8988T (cell line): ENCODE data around the gene PLA2R1.

Experiments used
- DNase-seq: peaks from one replicate; pipeline ENCODE4 v3.0.0; 2011

The PLA2R1 gene

DNA sequence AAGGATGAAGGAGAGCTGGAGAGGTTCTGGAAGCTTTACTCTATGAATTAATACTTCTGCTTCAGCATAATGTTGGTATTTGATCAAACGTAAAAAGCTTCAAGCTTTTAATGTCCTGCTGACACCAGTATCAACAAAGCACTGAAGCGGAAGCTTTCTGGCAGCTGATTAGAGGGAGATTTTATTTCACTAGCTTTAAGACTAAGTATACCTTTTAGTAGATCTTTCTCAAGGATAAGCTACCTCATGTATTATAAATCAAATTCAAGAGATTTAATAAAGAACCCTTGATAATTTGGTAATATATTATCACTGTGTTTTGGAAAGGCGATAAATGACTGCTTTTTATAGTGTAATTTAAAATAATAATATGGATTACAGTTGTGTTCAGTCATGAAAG is 136.4 kb downstream of the PLA2R1 start:
- DNase-seq = no peak

DNA sequence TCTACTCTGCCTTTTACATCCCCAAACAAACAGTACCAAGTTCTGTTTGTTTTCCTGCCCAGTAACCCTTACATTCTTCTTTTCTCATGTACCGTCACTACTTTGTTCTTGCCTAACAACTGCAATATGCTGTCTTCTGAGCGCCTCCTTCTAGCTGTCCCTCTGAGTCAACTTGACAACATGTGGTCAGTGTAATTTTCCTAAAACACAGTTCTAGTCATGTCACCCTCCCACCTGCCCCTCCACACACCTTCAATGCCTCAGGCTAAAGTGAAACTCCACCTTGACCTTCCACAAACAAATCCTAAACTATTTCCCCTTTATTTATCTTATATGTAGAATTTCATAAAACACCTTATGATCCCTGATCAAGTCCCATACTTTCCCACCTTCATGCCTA is 139.9 kb downstream of the PLA2R1 start:
- DNase-seq = no peak

DNA sequence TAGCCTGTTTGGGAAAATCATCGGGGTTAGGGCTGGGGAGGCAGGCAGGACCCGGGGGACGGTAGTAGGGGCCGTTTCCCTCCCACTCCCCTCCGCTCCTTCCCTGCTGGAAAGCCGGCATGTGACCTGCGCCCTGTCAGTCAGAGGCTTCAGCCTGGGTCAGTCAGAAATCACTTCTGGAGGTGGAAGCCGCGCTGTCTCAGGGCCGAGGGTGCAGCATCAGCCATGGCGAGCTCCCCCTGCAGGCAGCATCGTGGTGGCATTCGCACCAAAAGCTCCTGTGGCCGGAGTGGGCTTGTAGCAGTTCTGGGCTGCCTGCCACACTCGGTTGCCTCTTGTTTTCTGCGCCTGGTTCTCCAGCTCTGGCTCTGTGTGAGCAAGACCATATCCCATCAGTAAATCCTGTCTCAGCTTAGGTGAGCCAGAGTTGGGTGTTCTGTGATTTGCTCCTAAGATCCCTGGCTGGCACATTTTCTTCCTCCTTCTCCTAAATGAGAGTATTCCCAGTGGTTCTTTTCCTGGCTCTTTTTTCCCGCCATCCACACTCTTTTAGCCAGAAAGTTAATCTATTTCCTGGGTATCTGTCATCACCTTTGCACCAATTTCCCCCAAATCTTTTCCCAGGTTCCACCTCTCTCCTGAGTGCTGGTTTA is 140.5 kb downstream of the PLA2R1 start:
- DNase-seq = peak; percentile 39

DNA sequence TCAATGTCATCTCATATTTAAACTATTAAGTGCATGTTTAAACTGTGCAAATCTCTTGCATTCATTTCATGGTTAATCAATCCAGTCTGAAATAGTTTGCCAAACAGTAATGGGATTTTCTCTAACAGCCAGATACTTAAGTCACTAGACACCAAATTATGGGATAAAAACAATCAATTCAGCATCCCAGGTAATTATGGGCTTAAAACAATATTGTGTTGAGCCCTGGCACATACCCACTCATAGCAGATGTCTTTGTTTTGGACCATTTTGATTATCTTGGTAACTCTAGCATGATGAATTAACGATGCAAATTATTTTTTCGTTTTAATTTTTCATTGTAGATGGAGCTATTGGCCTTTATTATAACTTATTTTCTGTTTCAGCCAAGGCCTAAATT is 145.9 kb downstream of the PLA2R1 start:
- DNase-seq = no peak

DNA sequence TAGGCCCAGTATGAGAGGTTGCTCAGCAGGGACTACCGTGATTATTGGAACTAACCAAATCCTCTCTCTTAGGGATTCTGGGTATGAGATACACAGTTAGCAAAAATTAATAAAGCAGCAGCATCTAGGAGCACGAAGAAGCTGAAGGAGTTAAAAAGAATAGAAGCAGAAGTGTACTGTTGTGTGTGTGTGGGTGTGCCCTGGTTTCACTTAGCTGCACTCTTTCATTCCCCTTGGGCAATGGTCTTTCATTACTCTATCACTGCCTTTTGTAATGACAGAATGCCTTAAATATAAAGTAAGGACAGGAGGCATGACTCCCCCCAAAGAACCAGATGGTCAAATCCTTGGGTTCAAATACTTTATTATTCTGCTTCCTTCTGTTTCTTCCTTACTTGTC is 148.5 kb downstream of the PLA2R1 start:
- no peak for DNase-seq

DNA sequence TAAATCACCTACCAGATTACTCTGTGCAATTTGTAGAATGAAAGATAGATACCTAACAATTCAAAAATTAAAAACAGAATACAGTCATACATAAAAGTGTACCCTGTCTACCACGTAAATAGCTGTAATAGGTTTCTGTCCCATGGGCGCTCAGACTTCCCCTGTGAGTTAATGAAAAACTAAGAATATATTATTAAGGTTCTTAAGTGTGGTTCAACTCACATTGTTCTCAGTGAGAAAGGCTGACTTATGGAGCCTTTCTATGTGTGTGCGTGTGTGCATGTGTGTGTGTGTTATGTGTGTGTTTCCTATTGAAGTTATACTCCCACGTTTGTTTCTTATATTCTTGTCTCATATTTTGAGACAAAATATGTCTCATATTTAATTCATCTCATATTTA is 149.8 kb downstream of the PLA2R1 start:
- DNase-seq = no peak

DNA sequence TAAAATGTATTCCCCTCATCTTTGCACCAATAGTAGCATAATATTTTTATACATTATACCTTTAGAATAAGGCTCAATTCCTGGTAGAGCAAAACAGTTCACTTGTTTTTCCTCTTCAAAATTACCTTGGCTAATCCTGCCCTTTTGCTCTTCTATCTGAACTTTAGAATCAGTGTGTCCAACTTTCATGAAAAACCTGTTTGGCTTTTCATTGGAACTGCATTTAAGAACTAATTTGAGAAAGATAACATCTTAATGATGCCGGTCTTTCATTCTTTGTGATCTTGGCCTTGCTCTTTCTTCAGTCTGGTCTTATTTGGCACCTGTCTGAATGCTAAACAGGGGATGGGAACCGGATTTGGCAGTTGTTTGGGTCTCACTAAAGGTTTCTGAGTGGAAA is 151.5 kb downstream of the PLA2R1 start:
- no peak for DNase-seq

DNA sequence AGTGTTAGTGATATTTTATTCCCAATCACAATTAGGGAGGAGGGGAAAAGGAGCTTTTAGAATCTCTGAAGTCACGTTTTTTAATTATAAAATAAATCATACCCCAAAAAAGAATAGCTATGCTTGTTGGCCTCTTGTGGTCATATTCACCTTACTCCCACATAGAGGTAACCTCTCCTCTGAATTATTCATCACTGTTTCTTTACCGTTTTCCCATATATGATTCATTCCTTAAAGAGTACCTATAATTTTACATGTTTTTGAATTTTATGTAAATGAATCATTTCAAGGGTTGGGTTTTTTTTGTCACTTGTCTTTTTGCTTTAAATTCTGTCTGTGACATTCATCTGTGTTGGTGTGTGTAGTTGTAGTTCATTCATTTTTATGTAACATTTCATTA is 153.8 kb downstream of the PLA2R1 start:
- no peak for DNase-seq

DNA sequence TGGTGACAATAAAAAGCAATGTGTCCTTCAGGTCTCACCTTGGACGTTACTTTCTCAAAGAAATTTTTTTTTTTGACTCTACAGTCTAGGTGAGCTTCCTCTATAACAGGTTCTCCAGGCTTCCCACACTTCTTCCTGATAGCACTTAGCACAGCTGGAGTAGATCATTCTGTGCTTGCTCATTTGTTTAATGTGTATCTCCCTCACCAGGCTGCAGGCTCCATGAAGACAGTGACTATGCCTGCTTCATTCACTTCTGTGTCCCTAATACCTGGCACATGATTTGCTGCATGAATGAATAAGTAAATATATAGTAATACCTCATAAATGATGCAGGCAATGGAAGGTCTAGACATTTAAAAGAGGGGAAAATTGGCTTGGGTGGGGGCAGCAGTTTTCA is 154.5 kb downstream of the PLA2R1 start:
- DNase-seq = no peak

DNA sequence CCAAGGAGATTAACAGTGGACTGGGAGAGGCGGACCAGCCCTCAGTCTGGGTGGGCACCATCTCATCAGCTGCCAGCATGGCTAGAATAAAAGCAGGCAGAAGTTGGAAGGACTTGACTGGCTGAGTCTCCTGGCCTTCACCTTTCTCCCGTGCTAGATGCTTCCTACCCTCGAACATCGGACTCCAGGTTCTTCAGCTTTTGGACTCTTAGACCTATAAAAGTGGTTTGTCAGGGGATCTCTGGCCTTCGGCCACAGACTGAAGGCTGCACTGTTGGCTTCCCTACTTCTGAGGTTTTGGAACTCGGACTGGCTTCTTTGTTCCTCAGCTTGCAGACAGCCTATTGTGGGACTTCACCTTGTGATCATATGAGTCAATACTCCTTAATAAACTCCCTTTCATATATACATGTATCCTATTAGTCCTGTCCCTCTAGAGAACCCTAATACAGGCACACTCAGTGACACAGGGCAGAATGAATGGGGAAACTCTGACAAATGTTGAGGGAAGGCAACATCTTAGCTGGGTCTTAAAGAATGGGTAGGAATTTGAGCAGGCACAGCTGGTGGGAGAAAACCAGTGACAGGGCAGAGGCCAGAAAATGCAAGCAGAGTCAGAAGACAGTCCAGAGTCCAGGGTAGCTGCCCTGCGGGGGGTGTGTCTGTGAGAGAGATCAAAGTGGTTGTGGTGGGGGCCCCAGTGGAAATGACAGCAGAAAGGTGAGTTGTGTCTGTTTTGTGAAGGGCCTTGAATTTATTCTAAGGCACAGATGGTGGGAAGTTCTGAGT is 156.3 kb downstream of the PLA2R1 start:
- no peak for DNase-seq

DNA sequence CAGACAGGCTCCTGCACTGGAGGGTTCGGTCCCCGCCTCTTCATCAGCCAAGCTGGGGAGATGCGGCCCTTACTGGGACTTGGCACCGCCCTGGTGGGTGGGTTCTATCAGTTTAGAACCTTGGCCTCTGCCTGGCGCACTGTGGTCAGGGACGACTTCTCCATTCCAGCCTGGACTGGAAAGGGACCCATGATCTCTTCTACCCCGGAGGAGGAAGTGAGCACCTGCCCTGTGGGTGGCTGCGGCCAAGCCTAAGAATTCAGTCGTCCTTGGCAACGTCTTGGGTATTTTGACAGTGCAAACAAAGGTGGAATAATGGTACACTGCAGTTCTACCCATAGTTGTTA is 157.5 kb downstream of the PLA2R1 start:
- DNase-seq = no peak

DNA sequence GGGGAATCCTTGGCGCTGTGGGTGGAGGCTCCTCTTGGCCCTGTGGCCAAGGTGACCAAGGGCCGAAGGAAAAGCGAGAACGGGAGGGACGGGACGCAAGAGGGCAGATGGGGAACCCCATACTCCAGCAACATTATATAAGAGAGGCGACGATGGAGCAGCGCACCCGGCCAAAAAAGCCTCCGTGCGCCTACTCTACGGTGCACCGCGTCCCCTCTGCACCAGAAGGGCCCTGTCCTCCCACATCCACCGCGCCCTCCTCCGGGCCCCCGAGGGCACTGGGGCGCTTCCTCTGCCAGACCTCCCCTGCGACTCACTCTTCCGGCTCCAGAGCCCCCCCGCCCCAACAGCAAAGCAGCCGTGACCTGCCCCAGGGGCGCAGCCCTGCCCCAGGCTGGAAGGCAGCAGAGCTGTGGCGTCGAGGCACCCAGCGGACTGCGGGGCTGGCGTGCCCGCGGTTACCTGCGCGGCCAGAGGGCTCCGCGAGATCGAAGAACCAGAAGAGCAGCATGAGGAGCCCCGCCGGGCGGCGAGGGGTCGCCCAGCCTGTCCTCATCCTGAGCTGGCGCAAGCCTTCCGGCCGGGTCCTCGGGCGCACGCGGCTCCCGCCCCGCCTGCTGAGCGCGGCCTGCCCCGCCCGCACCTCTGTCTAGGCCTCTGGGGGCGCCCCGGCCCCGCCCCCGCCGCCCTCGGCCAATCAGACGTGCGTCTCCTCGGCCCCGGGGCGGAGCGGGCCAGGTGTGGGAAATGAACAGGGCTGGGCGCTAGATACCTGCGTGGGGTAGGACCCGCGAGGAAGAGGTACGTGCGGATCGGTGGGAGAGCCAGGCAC is 158.1 kb downstream of the PLA2R1 start, which contains the start of gene LY75:
Gene LY75 (minus strand): TSS at position 630 of the 832 bp plus-strand sequence.
- peak; percentile 63 for DNase-seq

DNA sequence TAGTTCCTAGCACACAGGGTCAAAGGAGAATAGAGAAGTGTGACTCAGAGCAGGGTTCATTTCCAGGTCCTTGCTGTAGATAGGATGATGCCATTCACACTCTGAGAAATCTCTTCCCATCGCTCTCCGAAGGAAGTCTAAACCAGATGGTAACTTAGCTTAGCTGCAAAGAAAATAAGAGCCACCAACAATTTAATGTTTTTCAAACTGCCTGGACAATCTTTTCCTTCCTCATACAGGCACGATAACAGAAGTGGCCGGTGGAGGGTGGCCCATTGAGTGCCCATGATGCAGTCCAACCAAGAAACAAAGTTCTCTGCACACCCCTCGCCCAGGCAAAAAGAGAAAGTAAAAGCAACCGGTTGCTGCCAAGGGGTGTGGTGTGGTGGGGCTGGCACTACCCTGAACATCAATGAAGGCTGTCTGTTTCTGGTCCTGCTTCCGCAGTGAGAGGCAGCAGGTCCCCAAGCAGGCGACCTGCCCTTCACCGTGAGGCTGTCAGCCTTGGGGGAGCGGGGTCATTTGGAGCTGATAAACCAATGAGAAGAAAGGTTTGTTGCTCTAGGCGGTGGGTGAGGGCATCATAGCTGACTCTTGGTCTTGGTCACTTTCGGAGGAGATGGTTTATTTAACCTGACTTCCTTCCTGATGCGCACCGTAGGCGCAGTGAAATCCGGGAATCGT is 158.8 kb downstream of the PLA2R1 start:
- DNase-seq = no peak

DNA sequence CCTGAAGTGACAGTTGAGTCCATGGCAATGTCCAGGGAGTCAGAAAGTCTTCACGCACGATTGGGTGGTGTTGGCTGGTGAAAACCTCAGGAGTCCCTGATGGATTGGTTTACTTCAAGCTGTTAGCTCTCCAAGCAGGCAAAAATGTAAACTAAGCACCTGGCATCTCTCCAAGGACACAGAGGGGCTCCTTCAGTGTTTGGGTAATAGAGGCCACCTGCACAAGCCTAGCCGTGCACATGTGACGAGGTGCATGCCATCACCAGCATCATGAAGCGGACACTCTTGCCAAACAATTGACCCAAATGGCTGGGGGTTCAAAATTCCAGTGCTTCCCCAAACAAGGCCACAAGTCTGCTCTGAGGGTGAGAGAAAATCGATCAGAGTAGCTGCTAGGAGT is 159.7 kb downstream of the PLA2R1 start:
- no peak for DNase-seq

DNA sequence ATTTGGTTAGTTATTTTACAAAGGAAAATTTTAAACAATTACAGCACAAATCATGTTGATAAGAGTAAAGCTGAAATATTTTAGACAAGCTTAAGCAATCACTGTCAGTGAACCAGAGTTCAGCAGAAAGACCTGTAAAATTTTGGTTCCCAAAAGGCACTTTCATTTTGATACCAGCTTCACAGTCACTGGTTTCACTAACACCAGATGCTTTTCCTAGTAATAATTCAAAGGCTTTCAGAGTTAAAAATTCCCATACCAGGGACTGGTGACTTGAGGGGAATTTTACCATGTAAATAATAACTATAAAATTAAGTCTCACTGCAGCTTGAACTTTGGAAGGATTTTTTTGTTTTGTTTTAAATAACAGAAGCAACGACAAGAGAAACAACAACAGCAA is 162.1 kb downstream of the PLA2R1 start:
- no peak for DNase-seq

DNA sequence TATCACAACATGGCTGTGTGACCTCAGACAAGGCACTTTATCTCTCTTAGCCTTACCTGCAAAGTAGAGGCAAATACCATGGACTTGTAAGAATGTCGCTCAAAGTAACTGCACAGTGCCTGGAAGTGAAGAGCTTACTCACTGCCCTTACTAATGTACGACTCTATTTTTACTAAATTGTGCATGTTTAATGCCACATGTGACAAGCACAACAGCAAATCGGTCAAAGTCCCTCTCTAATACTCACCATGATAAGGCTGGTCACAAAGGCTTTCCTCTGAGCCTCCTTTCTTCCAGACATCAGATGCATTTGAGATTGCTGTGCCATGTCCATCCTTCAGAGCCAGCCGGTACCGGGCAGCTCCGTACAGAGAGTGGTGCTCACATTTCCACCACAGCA is 164.0 kb downstream of the PLA2R1 start:
- no peak for DNase-seq

DNA sequence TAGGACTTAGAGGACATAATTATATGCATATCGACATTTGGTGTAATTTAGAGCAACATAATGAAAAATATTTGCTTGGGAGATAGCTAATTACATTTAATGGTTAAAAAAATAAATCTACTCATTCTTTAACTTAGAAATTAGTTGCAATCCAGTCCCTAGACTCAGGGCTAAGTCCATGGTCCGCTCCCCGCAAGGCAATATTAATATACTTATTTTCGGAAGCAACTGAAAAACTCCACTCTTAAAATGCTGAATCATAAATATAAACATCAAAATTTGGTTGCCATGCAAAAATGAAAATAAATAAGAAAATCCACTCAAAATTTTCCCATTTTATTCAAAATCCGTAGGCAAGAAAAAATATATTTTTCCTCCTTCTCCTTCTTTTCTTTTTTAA is 164.7 kb downstream of the PLA2R1 start:
- no peak for DNase-seq

DNA sequence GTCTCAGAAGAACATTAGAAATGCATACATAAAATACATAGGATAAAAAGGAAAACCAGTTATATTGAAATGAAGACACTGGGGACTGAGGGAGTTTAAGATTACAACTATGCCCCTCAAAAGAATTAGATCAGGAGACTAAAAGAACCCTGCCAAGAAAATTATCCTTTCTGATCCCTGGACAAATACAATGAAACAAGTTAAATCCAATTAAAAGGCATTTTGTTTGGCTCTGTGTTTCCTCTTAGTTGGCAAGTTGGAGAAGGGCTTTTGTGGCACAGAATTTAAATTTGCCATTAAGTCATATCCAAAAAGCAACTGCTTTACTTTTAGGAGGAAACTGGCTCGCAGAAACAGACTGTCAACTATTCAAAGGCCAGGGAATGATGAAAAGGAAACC is 165.3 kb downstream of the PLA2R1 start:
- no peak for DNase-seq

DNA sequence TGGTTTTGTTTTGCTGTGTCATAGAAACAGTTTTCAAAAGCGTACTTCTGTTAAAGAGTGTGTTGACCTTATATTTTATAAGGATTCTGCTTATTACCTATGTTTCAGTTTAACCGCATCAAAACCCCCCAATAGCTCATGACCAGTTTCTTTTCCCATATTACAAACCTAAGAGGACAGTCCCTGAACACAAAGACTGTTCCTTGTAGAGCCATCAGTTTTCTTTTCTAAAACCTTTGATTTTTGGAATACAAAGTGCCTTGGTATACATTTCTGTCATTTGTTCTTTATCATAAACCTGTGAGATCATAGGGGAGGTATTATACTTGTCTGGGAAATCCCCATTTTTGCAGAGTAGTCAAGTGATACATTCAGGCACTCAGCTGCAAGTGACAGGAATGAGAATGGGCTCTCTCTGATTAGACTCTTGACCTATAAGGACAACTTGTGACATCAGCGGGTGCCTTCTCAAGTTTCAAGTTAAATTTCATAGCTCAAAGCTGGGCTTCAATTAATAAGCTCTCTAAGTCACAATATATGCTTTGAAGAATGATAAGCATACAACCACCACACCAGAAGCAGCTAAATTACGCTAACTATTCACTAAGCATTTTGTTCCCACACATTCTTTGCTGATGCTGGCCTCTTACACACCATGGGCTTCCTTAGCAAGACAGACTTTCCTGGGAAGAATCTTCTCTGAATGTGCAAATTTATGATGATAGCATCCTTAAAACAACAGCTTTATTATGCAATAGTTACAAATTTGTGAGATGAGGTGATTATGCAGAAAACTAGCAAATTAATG is 167.0 kb downstream of the PLA2R1 start:
- no peak for DNase-seq

DNA sequence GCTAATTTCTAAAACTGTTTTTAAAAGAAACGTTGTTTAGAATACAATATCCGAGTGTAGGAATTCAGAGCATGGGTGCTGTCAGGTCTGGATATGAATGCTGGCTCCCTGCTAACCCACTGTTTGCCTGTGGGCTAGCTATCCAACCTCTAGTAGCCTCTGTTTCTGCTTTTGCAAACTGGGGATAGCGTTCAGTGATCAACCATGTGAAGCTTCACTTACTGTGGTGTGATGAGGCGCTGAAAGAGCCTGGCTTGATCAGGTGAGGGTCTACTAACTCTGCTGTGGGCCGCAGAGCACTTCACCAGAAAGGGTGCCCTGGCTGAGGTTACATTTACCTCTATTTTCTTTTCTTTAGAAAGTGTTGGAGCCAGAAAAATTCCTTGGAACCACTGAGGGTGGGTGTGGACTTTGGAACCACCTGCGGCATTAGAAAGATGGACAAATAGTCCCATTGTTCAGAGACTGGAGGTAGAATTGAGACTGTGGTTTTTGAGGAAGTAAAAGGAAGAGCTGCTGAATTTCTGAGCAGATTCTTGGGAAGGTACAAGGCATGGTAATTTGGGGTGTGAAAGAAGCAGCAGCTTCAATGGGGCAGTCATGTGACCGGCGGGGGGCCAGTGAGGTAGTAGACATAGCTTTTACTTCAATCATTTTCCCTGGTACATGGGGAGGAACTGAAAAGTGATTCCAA is 168.1 kb downstream of the PLA2R1 start:
- DNase-seq = no peak

DNA sequence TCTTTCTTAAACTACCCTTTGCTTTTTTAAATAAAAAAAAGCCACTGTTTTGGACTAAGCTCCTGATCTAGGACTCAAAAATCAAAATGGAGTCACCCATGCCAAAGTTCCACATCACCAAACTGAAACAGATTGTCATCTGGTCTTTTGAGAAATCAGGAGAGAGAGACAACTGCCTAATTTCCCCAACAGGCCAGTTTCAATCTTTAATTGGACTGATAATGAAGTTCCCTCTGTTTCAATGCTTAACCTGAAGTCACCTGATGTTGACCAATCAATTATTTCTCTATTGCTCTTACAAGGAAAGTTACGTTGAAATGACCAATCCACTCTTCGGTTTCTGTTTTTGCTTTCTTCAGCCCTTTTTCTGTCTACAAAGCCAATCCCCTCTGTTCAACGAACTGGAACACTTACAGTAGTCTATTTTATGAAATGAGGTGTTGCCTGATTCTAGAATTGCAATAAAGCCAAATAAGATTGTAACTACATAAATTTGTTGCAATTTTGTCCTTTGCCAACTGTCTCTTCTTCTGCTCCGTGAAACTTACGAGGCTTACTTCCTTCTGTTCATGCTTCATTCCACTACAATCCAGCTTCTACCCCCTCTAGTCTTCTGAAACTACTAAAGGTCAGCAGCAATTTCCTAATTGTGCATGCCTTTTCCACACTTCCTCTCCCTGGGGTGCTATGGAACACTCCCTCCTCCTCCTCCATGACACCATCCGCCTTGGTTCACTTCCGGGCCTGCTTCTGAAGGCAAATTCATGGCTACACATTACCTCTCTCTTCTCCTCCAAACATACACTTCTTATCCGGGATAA is 169.2 kb downstream of the PLA2R1 start:
- DNase-seq = no peak
